HepG2 (cell line): Measurements from ENCODE around the gene SLC12A3. TPM values are rescaled to one million over a fixed set of nuclear protein-coding genes. Genes with fewer than 3 reads are reported as not detected.

Experiments used
- ADNP ChIP-seq: sonication (generic); formaldehyde crosslinking; IDR thresholded peaks from 2 replicates; pipeline ENCODE4 v1.4.0; 2020; ENCODE audit warnings: missing genetic modification reagents
- CAMTA2 ChIP-seq: sonication (generic); formaldehyde crosslinking; IDR thresholded peaks from 2 replicates; pipeline ENCODE4 v1.4.0; 2020; ENCODE audit warnings: mild to moderate bottlenecking, missing genetic modification reagents, borderline replicate concordance
- GZF1 ChIP-seq: sonication (generic); formaldehyde crosslinking; IDR thresholded peaks from 2 replicates; pipeline ENCODE4 v1.5.1; 2020; ENCODE audit warnings: mild to moderate bottlenecking, missing genetic modification reagents
- HDAC2 ChIP-seq: sonication (generic); formaldehyde crosslinking; IDR thresholded peaks from 2 replicates; pipeline ENCODE4 v1.4.0; 2020; ENCODE audit warnings: missing genetic modification reagents
- MXD4 ChIP-seq: IDR thresholded peaks from 2 replicates; pipeline ENCODE4 v1.6.1; 2016; ENCODE audit warnings: mild to moderate bottlenecking, missing biosample characterization, missing genetic modification reagents
- MXI1 ChIP-seq: IDR thresholded peaks from 3 replicates; pipeline ENCODE4 v1.6.1; 2012; ENCODE audit warnings: low read depth, low read length, inconsistent platforms, borderline replicate concordance
- NAIF1 ChIP-seq: sonication (generic); formaldehyde crosslinking; IDR thresholded peaks from 2 replicates; pipeline ENCODE4 v1.5.0; 2020; ENCODE audit warnings: mild to moderate bottlenecking, missing genetic modification reagents, borderline replicate concordance
- SIX1 ChIP-seq: sonication (generic); formaldehyde crosslinking; IDR thresholded peaks from 2 replicates; pipeline ENCODE4 v1.4.0; 2020; ENCODE audit warnings: missing genetic modification reagents, borderline replicate concordance
- SMAD3 ChIP-seq: sonication (generic); formaldehyde crosslinking; IDR thresholded peaks from 2 replicates; pipeline ENCODE4 v1.4.0; 2020; ENCODE audit warnings: missing genetic modification reagents
- ZHX2 ChIP-seq, 2 experiments: sonication (generic) in 1 of 2; formaldehyde crosslinking in 1 of 2; IDR thresholded peaks; 2 replicates each; pipeline versions ENCODE4 v1.6.1 to v1.9.0; 2014 to 2022; ENCODE audit warnings: antibody characterized with exemption in 1 of 2, borderline replicate concordance in 1 of 2, inconsistent platforms in 1 of 2, low read depth in 1 of 2, missing genetic modification reagents in 1 of 2
- ZNF34 ChIP-seq: sonication (generic); formaldehyde crosslinking; IDR thresholded peaks from 2 replicates; pipeline ENCODE4 v1.4.0; 2020; ENCODE audit warnings: mild to moderate bottlenecking, missing genetic modification reagents, borderline replicate concordance
- ZNF644 ChIP-seq: IDR thresholded peaks from 2 replicates; pipeline ENCODE4 v1.6.1; 2016; ENCODE audit warnings: low read depth
- ZNF670 ChIP-seq: sonication (generic); formaldehyde crosslinking; IDR thresholded peaks from 2 replicates; pipeline ENCODE4 v1.8.0; 2022; ENCODE audit warnings: mild to moderate bottlenecking, missing genetic modification reagents, borderline replicate concordance
- ZNF687 ChIP-seq: sonication (generic); formaldehyde crosslinking; IDR thresholded peaks from 2 replicates; pipeline ENCODE4 v1.5.1; 2020; ENCODE audit warnings: mild to moderate bottlenecking, missing genetic modification reagents, moderate library complexity
- ZNF710 ChIP-seq: sonication (generic); formaldehyde crosslinking; IDR thresholded peaks from 2 replicates; pipeline ENCODE4 v1.5.0; 2020; ENCODE audit warnings: mild to moderate bottlenecking, missing genetic modification reagents, borderline replicate concordance
- polyA plus RNA-seq, 8 experiments: library from polyadenylated mRNA; depleted of rRNA in 3 of 8; stranded (reverse) in 7 of 8; unstranded in 1 of 8; fragments of >200 nt; fragmentation: Illumina TruSeq in 4 of 8; extraction: Trizol in 4 of 8; gene quantifications; 2 replicates each; pipeline versions ENCODE4 v1.2.1 to v1.2.3, GENCODE V29; 2011 to 2016; ENCODE audit warnings: low read depth in 4 of 8, missing spikeins in 1 of 8, mixed read lengths in 1 of 8; ENCODE audit not compliant: insufficient read depth in 1 of 8
- total RNA-seq, 5 experiments: library from RNA; depleted of rRNA; stranded (reverse); fragments of >200 nt; fragmentation: Illumina TruSeq; extraction: Trizol; gene quantifications; 2 replicates each; pipeline ENCODE4 v1.2.3, GENCODE V29; 2016; ENCODE audit warnings: low read depth in 1 of 5

The SLC12A3 gene
- total and polyA plus RNA-seq, 2 of the 13 experiments (the other 11 are each of a cell fraction or from before 2014, with no cell fraction given) = 6.2 TPM; not detected in 1

- TF ChIP-seq ZNF710 (peak; percentile 78; the same call in 1 of the 2 replicates), NAIF1 (no peak; the same call in 1 of the 2 replicates), SMAD3 (0 out of 2 replicates have a peak, but pooled peaks have one; percentile 19), MXI1 (no peak), ZNF644 (CRISPR knock-in tag) (0 out of 2 replicates have a peak, but pooled peaks have one; percentile 23), ADNP (peak; percentile 74; the same call in 1 of the 2 replicates), SIX1 (CRISPR knock-in tag) (no peak; the same call in 1 of the 2 replicates), ZNF687 (CRISPR knock-in tag) (peak; percentile 85), ZHX2 (IDR thresholded peaks at IDR 0.05; ENCODE audit: low read depth) (no peak), ZHX2 (CRISPR knock-in tag; IDR thresholded peaks at IDR 0.05; ENCODE audit: borderline replicate concordance) (no peak), ZNF670 (CRISPR knock-in tag) (peak; percentile 53; the same call in 1 of the 2 replicates), ZNF34 (no peak), MXD4 (CRISPR knock-in tag) (no peak), CAMTA2 (CRISPR knock-in tag) (no peak), HDAC2 (CRISPR knock-in tag) (peak; percentile 92), GZF1 (CRISPR knock-in tag) (no peak)
These were observed 99.5 kb downstream of the SLC12A3 start (continued) for GRCh38 chr16:56964243-56965148.
